IgD-negative memory B cell (primary cell): ENCODE data around the gene PSMD1. TPM values are rescaled to one million over a fixed set of nuclear protein-coding genes. Genes with fewer than 3 reads are reported as not detected.
"Not testable (repeated sequence)": the region's sequence is repeated elsewhere in the genome, so short reads cannot be mapped to it uniquely, and the experiment has no call there.

ENCODE experiments used
- H3K27ac Mint-ChIP-seq, 3 donors: one replicate each; pipeline ENCODE4 v1.8.0; 2020 to 2022; ENCODE audit warnings: mild to moderate bottlenecking in 3 of 3, mixed read lengths in 3 of 3, moderate library complexity in 1 of 3
- H3K27me3 Mint-ChIP-seq: one replicate; pipeline ENCODE4 v1.8.0; 2021; ENCODE audit warnings: mixed read lengths
- H3K36me3 Mint-ChIP-seq: one replicate; pipeline ENCODE4 v1.8.0; 2020; ENCODE audit warnings: mild to moderate bottlenecking, mixed read lengths
- H3K4me1 Mint-ChIP-seq, 3 donors: one replicate each; pipeline ENCODE4 v1.8.0; 2020 to 2022; ENCODE audit warnings: mixed read lengths in 3 of 3, mild to moderate bottlenecking in 1 of 3
- H3K4me3 Mint-ChIP-seq, 4 donors: one replicate each; pipeline ENCODE4 v1.8.0; 2020 to 2022; ENCODE audit warnings: mild to moderate bottlenecking in 4 of 4, mixed read lengths in 4 of 4, moderate library complexity in 3 of 4
- H3K9me3 Mint-ChIP-seq, 3 donors: one replicate each; pipeline ENCODE4 v1.8.0; 2020 to 2021; ENCODE audit warnings: mixed read lengths in 3 of 3, mild to moderate bottlenecking in 1 of 3
- polyA plus RNA-seq: library from polyadenylated mRNA; unstranded; fragments of 300-500 nt; fragmentation: Illumina TruSeq; gene quantifications from one replicate; pipeline ENCODE4 v1.2.3, GENCODE V29; 2021

PSMD1 gene
- polyA plus RNA-seq, 1 donor from 2014 or later, result 38.3 TPM

- peaks cover 24 to 35% (median 35%) of the 10 kb centered on the region in 3 donors for H3K4me1 Mint-ChIP-seq
- no peaks in the 10 kb centered on the region for H3K9me3 Mint-ChIP-seq
- peak overlapping the region in 2 of 3 donors; percentile 69 to 76 for H3K27ac Mint-ChIP-seq
- peaks cover 2% of the 10 kb centered on the region for H3K36me3 Mint-ChIP-seq
- peak overlapping the region; percentile 1 to 100 (median 91) for H3K4me3 Mint-ChIP-seq
- H3K27me3 Mint-ChIP-seq, result peaks cover 3% of the 10 kb centered on the region
Measured at GRCh38 chr2:231058761-231059550, 2.3 kb downstream of the PSMD1 start.

GRCh38 chr2:231059756-231060155 is 3.1 kb downstream of the PSMD1 start:
- peak overlapping the region in 1 of 4 donors; percentile 99 for H3K4me3 Mint-ChIP-seq
- H3K4me1 Mint-ChIP-seq, result peaks cover 22 to 35% (median 35%) of the 10 kb centered on the region in 3 donors

GRCh38 chr2:231062776-231063175 is 6.1 kb downstream of the PSMD1 start:
- Mint-ChIP-seq H3K4me1 (peaks cover 19 to 24% (median 23%) of the 10 kb centered on the region in 3 donors), H3K9me3 (no peaks in the 10 kb centered on the region), H3K27ac (no peak overlapping the region), H3K27me3 (no peaks in the 10 kb centered on the region), H3K36me3 (peaks cover 2% of the 10 kb centered on the region), H3K4me3 (no peak overlapping the region)

More at GRCh38 chr2:231059756-231060155, 3.1 kb downstream of the PSMD1 start:
- Mint-ChIP-seq H3K27me3 (no peaks in the 10 kb centered on the region), H3K27ac (peak overlapping the region in 1 of 3 donors; percentile 69), H3K9me3 (no peaks in the 10 kb centered on the region), H3K36me3 (peaks cover 2% of the 10 kb centered on the region)

GRCh38 chr2:231063347-231063746 is 6.7 kb downstream of the PSMD1 start:
- H3K4me3 Mint-ChIP-seq, result no peak overlapping the region
- no peaks in the 10 kb centered on the region for H3K9me3 Mint-ChIP-seq
- no peaks in the 10 kb centered on the region for H3K27me3 Mint-ChIP-seq
- H3K4me1 Mint-ChIP-seq, result peaks cover 15 to 18% (median 17%) of the 10 kb centered on the region in 3 donors
- H3K36me3 Mint-ChIP-seq, result peaks cover 2% of the 10 kb centered on the region
- no peak overlapping the region for H3K27ac Mint-ChIP-seq

- Mint-ChIP-seq H3K27me3 (no peaks in the 10 kb centered on the region), H3K4me3 (no peak overlapping the region), H3K9me3 (no peaks in the 10 kb centered on the region), H3K36me3 (peaks cover 2% of the 10 kb centered on the region), H3K27ac (no peak overlapping the region), H3K4me1 (no peaks in the 10 kb centered on the region)
Measured at GRCh38 chr2:231065966-231066365, 9.3 kb downstream of the PSMD1 start.

- H3K4me3 Mint-ChIP-seq, H3K27me3 Mint-ChIP-seq, H3K36me3 Mint-ChIP-seq, H3K9me3 Mint-ChIP-seq, H3K4me1 Mint-ChIP-seq: not testable (repeated sequence)
- peak overlapping the region in 1 of 3 donors; percentile 50 for H3K27ac Mint-ChIP-seq
Measured at GRCh38 chr2:231067531-231067930, 10.9 kb downstream of the PSMD1 start.

GRCh38 chr2:231068525-231069222 is 12.0 kb downstream of the PSMD1 start:
- Mint-ChIP-seq H3K4me1 (no peaks in the 10 kb centered on the region), H3K36me3 (peaks cover 2% of the 10 kb centered on the region), H3K27ac (peak overlapping the region in 1 of 3 donors; percentile 29), H3K4me3 (no peak overlapping the region), H3K27me3 (no peaks in the 10 kb centered on the region), H3K9me3 (no peaks in the 10 kb centered on the region)

GRCh38 chr2:231069379-231070054 is 12.8 kb downstream of the PSMD1 start:
- Mint-ChIP-seq H3K4me3 (no peak overlapping the region), H3K36me3 (peaks cover 2% of the 10 kb centered on the region), H3K4me1 (no peaks in the 10 kb centered on the region), H3K27me3 (no peaks in the 10 kb centered on the region), H3K9me3 (no peaks in the 10 kb centered on the region), H3K27ac (no peak overlapping the region)

GRCh38 chr2:231084565-231084964 is 27.9 kb downstream of the PSMD1 start:
- no peak overlapping the region for H3K4me3 Mint-ChIP-seq
- H3K4me1 Mint-ChIP-seq, result no peaks in the 10 kb centered on the region
- H3K36me3 Mint-ChIP-seq, result peaks cover 3% of the 10 kb centered on the region
- no peak overlapping the region for H3K27ac Mint-ChIP-seq
- no peaks in the 10 kb centered on the region for H3K9me3 Mint-ChIP-seq
- H3K27me3 Mint-ChIP-seq, result no peaks in the 10 kb centered on the region

GRCh38 chr2:231088754-231089153 is 32.1 kb downstream of the PSMD1 start:
- Mint-ChIP-seq H3K4me1 (no peaks in the 10 kb centered on the region), H3K27ac (no peak overlapping the region), H3K4me3 (no peak overlapping the region), H3K9me3 (no peaks in the 10 kb centered on the region), H3K36me3 (peaks cover 15% of the 10 kb centered on the region), H3K27me3 (no peaks in the 10 kb centered on the region)

- Mint-ChIP-seq H3K27ac (no peak overlapping the region), H3K36me3 (peaks cover 38% of the 10 kb centered on the region), H3K9me3 (peaks cover 8 to 10% (median 8%) of the 10 kb centered on the region in 3 donors), H3K4me1 (peaks cover 0 to 2% (median 0%) of the 10 kb centered on the region in 3 donors), H3K4me3 (no peak overlapping the region), H3K27me3 (no peaks in the 10 kb centered on the region)
Measured at GRCh38 chr2:231093933-231094332, 37.3 kb downstream of the PSMD1 start.

- peaks cover 8 to 12% (median 9%) of the 10 kb centered on the region in 3 donors for H3K9me3 Mint-ChIP-seq
- H3K36me3 Mint-ChIP-seq, result peaks cover 37% of the 10 kb centered on the region
- no peak overlapping the region for H3K4me3 Mint-ChIP-seq
- peaks cover 0 to 2% (median 0%) of the 10 kb centered on the region in 3 donors for H3K4me1 Mint-ChIP-seq
- no peaks in the 10 kb centered on the region for H3K27me3 Mint-ChIP-seq
- H3K27ac Mint-ChIP-seq, result no peak overlapping the region
Measured at GRCh38 chr2:231094736-231095346, 38.2 kb downstream of the PSMD1 start.

GRCh38 chr2:231099918-231100317 is 43.3 kb downstream of the PSMD1 start:
- H3K36me3 Mint-ChIP-seq, result peaks cover 39% of the 10 kb centered on the region
- peak overlapping the region in 1 of 3 donors; percentile 33 for H3K27ac Mint-ChIP-seq

GRCh38 chr2:231100321-231100720 is 43.7 kb downstream of the PSMD1 start:
- Mint-ChIP-seq H3K36me3 (peaks cover 39% of the 10 kb centered on the region), H3K4me3 (peak overlapping the region in 1 of 4 donors; percentile 18), H3K27ac (peak overlapping the region in 1 of 3 donors; percentile 33)

More at GRCh38 chr2:231099918-231100317, 43.3 kb downstream of the PSMD1 start:
- no peaks in the 10 kb centered on the region for H3K27me3 Mint-ChIP-seq
- peaks cover 4 to 19% (median 5%) of the 10 kb centered on the region in 3 donors for H3K9me3 Mint-ChIP-seq
- H3K4me3 Mint-ChIP-seq, result no peak overlapping the region
- peaks cover 0 to 2% (median 1%) of the 10 kb centered on the region in 3 donors for H3K4me1 Mint-ChIP-seq

More at GRCh38 chr2:231100321-231100720, 43.7 kb downstream of the PSMD1 start:
- H3K27me3 Mint-ChIP-seq, H3K4me1 Mint-ChIP-seq: not testable (repeated sequence)
- H3K9me3 Mint-ChIP-seq, result peaks cover 4 to 19% (median 5%) of the 10 kb centered on the region in 3 donors
